ENCODE measurements around the gene TMEM135. TPM values are rescaled to one million over a fixed set of nuclear protein-coding genes. Genes with fewer than 3 reads are reported as not detected.
A peak's percentile ranks its signal among the peaks of the same experiment; 100 is the strongest.

Gene TMEM135
- total RNA-seq, 1 experiment from 2014 or later = 6.0 TPM

GRCh38 chr11:87352759-87353707 lies 315.3 kb downstream of the TMEM135 start:
- H3K27ac ChIP-seq = no peak overlapping the region
- peak; percentile 42 to 68 for DNase-seq (ENCODE audit: low read depth in 1 of 2, low spot score in 2 of 2)
- H3K36me3 ChIP-seq = no peaks in the 10 kb centered on the region
- H3K9me3 ChIP-seq (replicated peaks) = no peaks in the 10 kb centered on the region
- peaks cover 3% of the 10 kb centered on the region; the same call in 1 of the 2 replicates for H3K4me1 ChIP-seq (replicated peaks)
- no peaks in the 10 kb centered on the region for H3K27me3 ChIP-seq (replicated peaks)
- no peak overlapping the region for H3K4me3 ChIP-seq

GRCh38 chr11:87353771-87354345 lies 316.1 kb downstream of the TMEM135 start:
- H3K9me3 ChIP-seq (replicated peaks) = no peaks in the 10 kb centered on the region
- H3K27me3 ChIP-seq (replicated peaks) = no peaks in the 10 kb centered on the region
- DNase-seq (ENCODE audit: low read depth in 1 of 2, low spot score in 2 of 2) = no peak
- peaks cover 3% of the 10 kb centered on the region; the same call in 1 of the 2 replicates for H3K4me1 ChIP-seq (replicated peaks)
- H3K27ac ChIP-seq = no peak overlapping the region
- no peaks in the 10 kb centered on the region for H3K36me3 ChIP-seq
- no peak overlapping the region for H3K4me3 ChIP-seq

GRCh38 chr11:87355596-87355995 lies 317.9 kb downstream of the TMEM135 start:
- Histone ChIP-seq H3K27me3 (replicated peaks) (no peaks in the 10 kb centered on the region), H3K36me3 (no peaks in the 10 kb centered on the region)
- DNase-seq (ENCODE audit: low read depth in 1 of 2, low spot score in 2 of 2) = no peak

GRCh38 chr11:87356428-87356827 lies 318.7 kb downstream of the TMEM135 start:
- H3K27me3 ChIP-seq (replicated peaks) = no peaks in the 10 kb centered on the region
- DNase-seq (ENCODE audit: low read depth in 1 of 2, low spot score in 2 of 2) = no peak
- H3K9me3 ChIP-seq (replicated peaks) = no peaks in the 10 kb centered on the region
- H3K27ac ChIP-seq = no peak overlapping the region
- no peaks in the 10 kb centered on the region for H3K36me3 ChIP-seq
- H3K4me3 ChIP-seq = no peak overlapping the region
- peaks cover 3% of the 10 kb centered on the region; the same call in 1 of the 2 replicates for H3K4me1 ChIP-seq (replicated peaks)

More at GRCh38 chr11:87355596-87355995, 317.9 kb downstream of the TMEM135 start:
- Histone ChIP-seq H3K27ac (no peak overlapping the region), H3K4me3 (no peak overlapping the region), H3K9me3 (replicated peaks) (no peaks in the 10 kb centered on the region), H3K4me1 (replicated peaks) (peaks cover 3% of the 10 kb centered on the region; the same call in 1 of the 2 replicates)

- no peak for DNase-seq (ENCODE audit: low read depth in 1 of 2, low spot score in 2 of 2)
- Histone ChIP-seq H3K27me3 (replicated peaks) (no peaks in the 10 kb centered on the region), H3K27ac (no peak overlapping the region), H3K4me3 (no peak overlapping the region), H3K36me3 (no peaks in the 10 kb centered on the region), H3K9me3 (replicated peaks) (no peaks in the 10 kb centered on the region), H3K4me1 (replicated peaks) (no peaks in the 10 kb centered on the region)
Measured at GRCh38 chr11:87358461-87358860, 320.7 kb downstream of the TMEM135 start.

- no peak overlapping the region for H3K4me3 ChIP-seq
- H3K27ac ChIP-seq = no peak overlapping the region
- no peak for DNase-seq (ENCODE audit: low read depth in 1 of 2, low spot score in 2 of 2)
- H3K36me3 ChIP-seq = no peaks in the 10 kb centered on the region
- no peaks in the 10 kb centered on the region for H3K27me3 ChIP-seq (replicated peaks)
- H3K4me1 ChIP-seq (replicated peaks) = no peaks in the 10 kb centered on the region
- no peaks in the 10 kb centered on the region for H3K9me3 ChIP-seq (replicated peaks)
Measured at GRCh38 chr11:87359401-87359800, 321.7 kb downstream of the TMEM135 start.

- H3K4me3 ChIP-seq = no peak overlapping the region
- no peaks in the 10 kb centered on the region for H3K9me3 ChIP-seq (replicated peaks)
- no peaks in the 10 kb centered on the region for H3K27me3 ChIP-seq (replicated peaks)
- H3K27ac ChIP-seq = no peak overlapping the region
- no peaks in the 10 kb centered on the region for H3K36me3 ChIP-seq
- H3K4me1 ChIP-seq (replicated peaks) = no peaks in the 10 kb centered on the region
- no peak for DNase-seq (ENCODE audit: low read depth in 1 of 2, low spot score in 2 of 2)
Measured at GRCh38 chr11:87361891-87362290, 324.2 kb downstream of the TMEM135 start.

GRCh38 chr11:87366346-87366745 lies 328.6 kb downstream of the TMEM135 start:
- DNase-seq (ENCODE audit: low read depth in 1 of 2, low spot score in 2 of 2) = no peak
- no peaks in the 10 kb centered on the region for H3K27me3 ChIP-seq (replicated peaks)
- no peak overlapping the region for H3K27ac ChIP-seq
- H3K36me3 ChIP-seq = no peaks in the 10 kb centered on the region
- no peaks in the 10 kb centered on the region for H3K4me1 ChIP-seq (replicated peaks)
- H3K4me3 ChIP-seq = no peak overlapping the region
- no peaks in the 10 kb centered on the region for H3K9me3 ChIP-seq (replicated peaks)

GRCh38 chr11:87366763-87367405 lies 329.1 kb downstream of the TMEM135 start:
- H3K4me3 ChIP-seq = no peak overlapping the region
- no peak overlapping the region for H3K27ac ChIP-seq
- H3K27me3 ChIP-seq (replicated peaks) = no peaks in the 10 kb centered on the region
- no peaks in the 10 kb centered on the region for H3K36me3 ChIP-seq
- no peak for DNase-seq (ENCODE audit: low read depth in 1 of 2, low spot score in 2 of 2)
- H3K4me1 ChIP-seq (replicated peaks) = no peaks in the 10 kb centered on the region
- no peaks in the 10 kb centered on the region for H3K9me3 ChIP-seq (replicated peaks)

GRCh38 chr11:87368151-87368550 lies 330.4 kb downstream of the TMEM135 start:
- H3K4me3 ChIP-seq = no peak overlapping the region
- no peaks in the 10 kb centered on the region for H3K4me1 ChIP-seq (replicated peaks)
- no peaks in the 10 kb centered on the region for H3K27me3 ChIP-seq (replicated peaks)
- no peaks in the 10 kb centered on the region for H3K9me3 ChIP-seq (replicated peaks)
- no peak for DNase-seq (ENCODE audit: low read depth in 1 of 2, low spot score in 2 of 2)
- H3K27ac ChIP-seq = no peak overlapping the region
- no peaks in the 10 kb centered on the region for H3K36me3 ChIP-seq

GRCh38 chr11:87368858-87369480 lies 331.2 kb downstream of the TMEM135 start:
- no peaks in the 10 kb centered on the region for H3K36me3 ChIP-seq
- H3K4me3 ChIP-seq = no peak overlapping the region
- no peak overlapping the region for H3K27ac ChIP-seq
- H3K4me1 ChIP-seq (replicated peaks) = no peaks in the 10 kb centered on the region
- no peaks in the 10 kb centered on the region for H3K27me3 ChIP-seq (replicated peaks)
- no peak for DNase-seq (ENCODE audit: low read depth in 1 of 2, low spot score in 2 of 2)
- H3K9me3 ChIP-seq (replicated peaks) = no peaks in the 10 kb centered on the region

GRCh38 chr11:87369888-87370287 lies 332.2 kb downstream of the TMEM135 start:
- no peak for DNase-seq (ENCODE audit: low read depth in 1 of 2, low spot score in 2 of 2)
- H3K27me3 ChIP-seq (replicated peaks) = no peaks in the 10 kb centered on the region
- H3K4me3 ChIP-seq = no peak overlapping the region

GRCh38 chr11:87372065-87372464 lies 334.3 kb downstream of the TMEM135 start:
- no peak for DNase-seq (ENCODE audit: low read depth in 1 of 2, low spot score in 2 of 2)
- H3K27ac ChIP-seq = no peak overlapping the region
- H3K4me1 ChIP-seq (replicated peaks) = no peaks in the 10 kb centered on the region
- H3K27me3 ChIP-seq (replicated peaks) = no peaks in the 10 kb centered on the region
- no peaks in the 10 kb centered on the region for H3K36me3 ChIP-seq
- H3K4me3 ChIP-seq = no peak overlapping the region
- no peaks in the 10 kb centered on the region for H3K9me3 ChIP-seq (replicated peaks)

More at GRCh38 chr11:87369888-87370287, 332.2 kb downstream of the TMEM135 start:
- no peak overlapping the region for H3K27ac ChIP-seq
- no peaks in the 10 kb centered on the region for H3K4me1 ChIP-seq (replicated peaks)
- no peaks in the 10 kb centered on the region for H3K9me3 ChIP-seq (replicated peaks)
- no peaks in the 10 kb centered on the region for H3K36me3 ChIP-seq

Measured in SJSA1 (cell line).